ENCODE measurements around the gene LHX6. TPM values are rescaled to one million over a fixed set of nuclear protein-coding genes. Genes with fewer than 3 reads are reported as not detected.

Gene LHX6
- total and polyA plus RNA-seq, 9 of the 15 experiments (the other 6 are each of a cell fraction or from before 2014, with no cell fraction given), result 2.8 to 16.3 (median 7.9) TPM

GRCh38 chr9:122184551-122184950 lies 44.2 kb downstream of the LHX6 start (continued):
- TF ChIP-seq SNAPC5 (CRISPR knock-in tag; IDR thresholded peaks at IDR 0.05) (no peak), ZSCAN32 (CRISPR knock-in tag; IDR thresholded peaks at IDR 0.05) (no peak), RFX1 (IDR thresholded peaks at IDR 0.05) (no peak), KDM1A (IDR thresholded peaks at IDR 0.05) (peak in 1 of 2 experiments; percentile 29; a peak in 1 of 4 replicates), LCOR (CRISPR knock-in tag; IDR thresholded peaks at IDR 0.05) (no peak), ZNF436 (CRISPR knock-in tag; IDR thresholded peaks at IDR 0.05) (no peak), PHF20 (IDR thresholded peaks at IDR 0.05; ENCODE audit: partially characterized antibody) (no peak), CHAMP1 (IDR thresholded peaks at IDR 0.05) (no peak), SRF (CRISPR knock-in tag; IDR thresholded peaks at IDR 0.05) (no peak), PHB (CRISPR knock-in tag; IDR thresholded peaks at IDR 0.05) (no peak), MYBL2 (IDR thresholded peaks at IDR 0.05; ENCODE audit: low read depth) (no peak), MYBL2 (CRISPR knock-in tag; IDR thresholded peaks at IDR 0.05; ENCODE audit: borderline replicate concordance) (no peak), TRIM28 (IDR thresholded peaks at IDR 0.05) (no peak), BDP1 (IDR thresholded peaks at IDR 0.05; ENCODE audit: insufficient read depth, insufficient read length) (no peak), FIP1L1 (IDR thresholded peaks at IDR 0.05; ENCODE audit: low read depth, low read length, poor library complexity, severe bottlenecking) (no peak), MLLT1 (IDR thresholded peaks at IDR 0.05) (no peak), THAP7 (CRISPR knock-in tag; IDR thresholded peaks at IDR 0.05) (no peak)

Data from K562 (cell line).